Testis (tissue), 3 donors: ENCODE data around the gene FSCN2. TPM values are rescaled to one million over a fixed set of nuclear protein-coding genes. Genes with fewer than 3 reads are reported as not detected.

Experiments
- DNase-seq: peaks from one replicate; pipeline ENCODE4 v3.0.0-alpha.2; 2019
- H3K27ac ChIP-seq, 2 donors: fragments of 200-600 bp; sonication (generic); one replicate each; pipeline ENCODE4 v1.5.1; 2019
- H3K27me3 ChIP-seq: fragments of 200-600 bp; sonication (generic); one replicate; pipeline ENCODE4 v1.5.1; 2019
- H3K36me3 ChIP-seq: fragments of 200-600 bp; sonication (generic); one replicate; pipeline ENCODE4 v1.5.1; 2017; ENCODE audit warnings: low read depth; ENCODE audit errors: missing control alignments
- H3K4me1 ChIP-seq: fragments of 200-600 bp; sonication (generic); one replicate; pipeline ENCODE4 v1.5.1; 2019
- H3K4me3 ChIP-seq, 2 donors: fragments of 200-600 bp; sonication (generic); one replicate each; pipeline ENCODE4 v1.5.1; 2017 to 2019
- H3K9me3 ChIP-seq: fragments of 200-600 bp; sonication (generic); one replicate; pipeline ENCODE4 v1.5.1; 2017
- POLR2A ChIP-seq: fragments of 450-650 bp; IDR thresholded peaks from one replicate; pipeline ENCODE4 v1.6.1; 2017; ENCODE audit warnings: antibody characterized with exemption, mild to moderate bottlenecking, moderate library complexity
- WGBS, 2 donors: methylation state at CpG; one replicate each; pipeline ENCODE4 v1.1.5; 2018; 5-methylcytosine and 5-hydroxymethylcytosine counted together
- intact Hi-C: fragments of 100-400 bp; cut with DNase I; formaldehyde crosslinking; loops from one replicate; pipeline ENCODE4 v1.15.1; 2023; ENCODE audit warnings: low total_unique reads
- polyA plus RNA-seq: library from polyadenylated mRNA; stranded (reverse); fragments of 350-450 nt; fragmentation: Illumina TruSeq; extraction: RNeasy Lipid Tissue Mini Kit (QIAGEN cat#74804); gene quantifications from one replicate; pipeline ENCODE4 v1.2.3, GENCODE V29; 2014; ENCODE audit warnings: low read depth, low replicate concordance; ENCODE audit not compliant: insufficient read depth
- total RNA-seq, 2 donors: library from RNA; depleted of rRNA; stranded (reverse); fragments of >200 nt; gene quantifications; one replicate each; pipeline ENCODE4 v1.2.3, GENCODE V29; 2016
- TF ChIP-seq, protein P1 (sequence below), 3 experiments: fragments of 450-650 bp in 2 of 3; fragments of 200-600 bp in 1 of 3; sonication (generic) in 1 of 3; IDR thresholded peaks; one replicate each; pipeline ENCODE4 v1.5.1; 2016 to 2019; ENCODE audit warnings: antibody characterized with exemption in 3 of 3, mild to moderate bottlenecking in 2 of 3, moderate library complexity in 1 of 3

The FSCN2 gene
- total and polyA plus RNA-seq, 3 donors from 2014 or later = 0.37 to 4.0 (median 3.5) TPM

DNA sequence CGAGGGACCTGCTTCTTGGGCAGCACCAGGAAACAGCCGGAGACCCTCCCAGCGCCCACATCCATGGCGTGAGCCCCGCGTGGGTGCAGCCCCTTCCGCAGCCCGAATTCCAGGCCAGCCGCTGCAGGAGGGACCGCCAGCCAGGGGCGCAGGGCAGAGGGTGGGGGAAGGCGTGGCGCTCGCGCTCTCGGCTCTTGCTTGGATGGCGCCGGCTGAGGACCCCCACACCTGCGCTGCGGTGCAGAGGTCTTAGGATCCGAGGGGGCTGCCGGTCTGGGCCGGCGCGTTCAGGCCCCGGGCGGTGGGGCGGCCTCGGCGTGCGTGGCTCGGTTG, 44.3 kb upstream of the FSCN2 start:
- intact Hi-C loops = loop anchor here (5.0 kb wide), 1 partner anchor 232 kb away; no protein-coding TSS in a partner anchor
- no peak overlapping the region for H3K27ac ChIP-seq
- H3K27me3 ChIP-seq = no peaks in the 10 kb centered on the region
- no peak for DNase-seq
- H3K4me3 ChIP-seq = peak overlapping the region; percentile 31 to 46
- no peaks in the 10 kb centered on the region for H3K9me3 ChIP-seq
- no peaks in the 10 kb centered on the region for H3K36me3 ChIP-seq
- H3K4me1 ChIP-seq = peaks cover 28% of the 10 kb centered on the region
- TF ChIP-seq, protein P1, sequence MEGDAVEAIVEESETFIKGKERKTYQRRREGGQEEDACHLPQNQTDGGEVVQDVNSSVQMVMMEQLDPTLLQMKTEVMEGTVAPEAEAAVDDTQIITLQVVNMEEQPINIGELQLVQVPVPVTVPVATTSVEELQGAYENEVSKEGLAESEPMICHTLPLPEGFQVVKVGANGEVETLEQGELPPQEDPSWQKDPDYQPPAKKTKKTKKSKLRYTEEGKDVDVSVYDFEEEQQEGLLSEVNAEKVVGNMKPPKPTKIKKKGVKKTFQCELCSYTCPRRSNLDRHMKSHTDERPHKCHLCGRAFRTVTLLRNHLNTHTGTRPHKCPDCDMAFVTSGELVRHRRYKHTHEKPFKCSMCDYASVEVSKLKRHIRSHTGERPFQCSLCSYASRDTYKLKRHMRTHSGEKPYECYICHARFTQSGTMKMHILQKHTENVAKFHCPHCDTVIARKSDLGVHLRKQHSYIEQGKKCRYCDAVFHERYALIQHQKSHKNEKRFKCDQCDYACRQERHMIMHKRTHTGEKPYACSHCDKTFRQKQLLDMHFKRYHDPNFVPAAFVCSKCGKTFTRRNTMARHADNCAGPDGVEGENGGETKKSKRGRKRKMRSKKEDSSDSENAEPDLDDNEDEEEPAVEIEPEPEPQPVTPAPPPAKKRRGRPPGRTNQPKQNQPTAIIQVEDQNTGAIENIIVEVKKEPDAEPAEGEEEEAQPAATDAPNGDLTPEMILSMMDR (IDR thresholded peaks at IDR 0.05) = no peak
- no peak for TF ChIP-seq POLR2A
- WGBS, 2 donors = 26 to 33% methylated on average over 11 to 31 of the region's 32 CpGs

DNA sequence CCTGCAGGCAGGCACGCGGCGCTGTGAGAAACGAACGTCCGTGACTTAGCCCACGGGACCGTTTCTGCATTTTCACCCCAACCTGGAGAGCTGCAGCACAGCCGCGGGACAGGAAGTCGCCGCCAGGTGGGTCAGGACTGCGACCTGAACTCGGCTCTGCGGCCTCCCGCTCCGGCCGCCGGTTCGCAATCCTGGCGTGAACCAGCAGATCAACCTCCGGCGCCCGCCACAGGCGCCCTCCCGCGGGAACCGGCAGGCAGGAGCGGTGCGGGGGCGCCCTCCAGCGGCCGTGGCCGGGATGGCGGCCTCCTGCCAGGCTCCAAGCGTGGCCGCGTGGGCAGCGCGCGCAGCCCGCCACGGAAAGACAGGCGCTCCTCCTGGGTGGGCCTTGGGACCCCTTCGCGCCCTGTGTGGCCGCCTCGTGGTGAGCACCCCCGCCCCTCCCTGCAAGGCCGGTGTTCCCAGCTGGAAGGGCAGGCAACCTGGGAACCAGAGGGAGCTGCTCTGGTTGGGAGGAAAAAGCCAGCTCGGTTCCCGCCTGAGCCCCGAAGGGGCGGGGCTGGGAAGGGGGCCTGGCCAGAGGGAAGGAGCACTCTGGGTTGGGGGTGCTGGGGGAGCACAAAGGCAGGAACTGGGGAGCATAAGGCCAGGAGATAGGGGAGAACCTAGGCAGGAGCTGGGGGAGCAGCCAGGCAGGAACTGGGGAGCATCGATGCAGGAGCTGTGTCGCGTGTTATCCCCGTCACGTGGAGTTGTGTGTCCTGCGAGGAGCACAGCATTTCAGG, 43.8 kb upstream of the FSCN2 start:
- no peaks in the 10 kb centered on the region for H3K27me3 ChIP-seq
- WGBS, 2 donors = 6 to 13% methylated on average over 6 to 50 of the region's 60 CpGs

DNA sequence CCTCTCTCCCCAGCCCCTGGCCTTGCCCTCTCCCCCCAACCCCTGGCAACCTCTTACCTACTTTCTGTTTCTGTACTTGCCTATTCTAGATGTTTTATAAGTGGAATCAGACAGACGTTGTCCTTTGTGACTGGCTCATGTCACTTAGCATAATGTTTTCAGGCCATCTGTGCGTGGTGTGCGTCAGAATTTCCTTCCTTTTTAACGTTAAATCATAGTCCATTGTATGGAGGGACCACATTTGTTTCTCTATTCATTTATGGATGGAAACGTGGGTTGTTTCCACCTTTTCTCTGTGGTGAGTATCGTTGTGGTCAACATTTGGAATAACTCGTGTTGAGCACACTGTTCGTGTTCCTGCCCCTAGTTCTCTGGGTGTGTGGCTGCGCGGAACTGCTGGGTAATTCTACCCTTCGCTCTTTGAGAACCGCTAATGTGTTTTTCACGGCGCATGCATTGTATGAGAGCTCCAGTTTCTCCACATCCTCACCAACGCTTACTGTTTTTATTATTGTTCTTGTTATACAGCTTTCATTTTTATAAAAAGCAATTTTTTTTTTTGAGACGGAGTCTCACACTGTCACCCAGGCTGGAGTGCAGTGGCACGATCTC, 41.9 kb upstream of the FSCN2 start:
- Histone ChIP-seq H3K27ac (no peak overlapping the region), H3K27me3 (no peaks in the 10 kb centered on the region), H3K4me3 (no peak overlapping the region), H3K4me1 (peaks cover 18% of the 10 kb centered on the region), H3K9me3 (no peaks in the 10 kb centered on the region), H3K36me3 (no peaks in the 10 kb centered on the region)
- DNase-seq = no peak
- intact Hi-C loops = no loop called here
- no peak for TF ChIP-seq POLR2A
- TF ChIP-seq, protein P1 (IDR thresholded peaks at IDR 0.05) = no peak
- WGBS, 2 donors = 78 to 86% methylated on average over 17 of the region's 17 CpGs

More for the DNA sequence above, 43.8 kb upstream of the FSCN2 start:
- TF ChIP-seq POLR2A = no peak
- TF ChIP-seq, protein P1 (IDR thresholded peaks at IDR 0.05) = peak; percentile 97 to 99 (median 98)
- no peaks in the 10 kb centered on the region for H3K36me3 ChIP-seq
- no peak overlapping the region for H3K27ac ChIP-seq
- peak; percentile 92 for DNase-seq
- intact Hi-C loops = loop anchor here (5.0 kb wide), 1 partner anchor 232 kb away; no protein-coding TSS in a partner anchor
- peak overlapping the region; percentile 31 to 46 for H3K4me3 ChIP-seq
- H3K4me1 ChIP-seq = peaks cover 30% of the 10 kb centered on the region
- no peaks in the 10 kb centered on the region for H3K9me3 ChIP-seq

DNA sequence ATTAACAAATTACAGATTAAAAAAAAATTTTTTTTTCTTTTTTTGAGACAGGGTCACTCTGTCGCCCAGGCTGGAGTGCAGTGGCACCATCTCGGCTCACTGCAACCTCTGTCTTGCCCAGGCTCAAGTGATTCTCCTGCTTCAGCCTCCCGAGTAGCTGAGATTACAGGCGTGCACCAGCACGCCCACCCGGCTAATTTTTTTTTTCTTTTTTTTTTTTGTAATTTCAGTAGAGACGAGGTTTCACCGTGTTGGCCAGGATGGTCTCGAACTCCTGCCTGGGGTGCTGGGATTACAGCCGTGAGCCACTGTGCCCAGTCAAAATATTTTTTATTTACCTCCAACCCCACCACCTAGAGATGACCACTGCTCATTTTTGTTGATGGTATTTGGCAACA, 41.1 kb upstream of the FSCN2 start:
- no peak for DNase-seq
- Histone ChIP-seq H3K9me3 (no peaks in the 10 kb centered on the region), H3K27me3 (no peaks in the 10 kb centered on the region), H3K36me3 (no peaks in the 10 kb centered on the region), H3K4me3 (peak overlapping the region in 1 of 2 donors; percentile 75), H3K4me1 (peaks cover 12% of the 10 kb centered on the region), H3K27ac (no peak overlapping the region)
- 48 to 69% methylated on average over 10 of the region's 10 CpGs for WGBS, 2 donors
- intact Hi-C loops = no loop called here
- no peak for TF ChIP-seq POLR2A
- TF ChIP-seq, protein P1 (IDR thresholded peaks at IDR 0.05) = no peak
